HG03064 (cell line): ENCODE measurements around the gene ANO8.
A peak's percentile ranks its signal among the peaks of the same experiment; 100 is the strongest.
"Not testable (repeated sequence)": the region's sequence is repeated elsewhere in the genome, so short reads cannot be mapped to it uniquely, and the experiment has no call there.

Source experiments
- ATAC-seq: cut with Tn5 transposase; IDR thresholded peaks from one replicate; pipeline ENCODE4 v1.9.1; 2021; ENCODE audit warnings: low read depth; ENCODE audit not compliant: unreplicated experiment

ANO8 gene

DNA sequence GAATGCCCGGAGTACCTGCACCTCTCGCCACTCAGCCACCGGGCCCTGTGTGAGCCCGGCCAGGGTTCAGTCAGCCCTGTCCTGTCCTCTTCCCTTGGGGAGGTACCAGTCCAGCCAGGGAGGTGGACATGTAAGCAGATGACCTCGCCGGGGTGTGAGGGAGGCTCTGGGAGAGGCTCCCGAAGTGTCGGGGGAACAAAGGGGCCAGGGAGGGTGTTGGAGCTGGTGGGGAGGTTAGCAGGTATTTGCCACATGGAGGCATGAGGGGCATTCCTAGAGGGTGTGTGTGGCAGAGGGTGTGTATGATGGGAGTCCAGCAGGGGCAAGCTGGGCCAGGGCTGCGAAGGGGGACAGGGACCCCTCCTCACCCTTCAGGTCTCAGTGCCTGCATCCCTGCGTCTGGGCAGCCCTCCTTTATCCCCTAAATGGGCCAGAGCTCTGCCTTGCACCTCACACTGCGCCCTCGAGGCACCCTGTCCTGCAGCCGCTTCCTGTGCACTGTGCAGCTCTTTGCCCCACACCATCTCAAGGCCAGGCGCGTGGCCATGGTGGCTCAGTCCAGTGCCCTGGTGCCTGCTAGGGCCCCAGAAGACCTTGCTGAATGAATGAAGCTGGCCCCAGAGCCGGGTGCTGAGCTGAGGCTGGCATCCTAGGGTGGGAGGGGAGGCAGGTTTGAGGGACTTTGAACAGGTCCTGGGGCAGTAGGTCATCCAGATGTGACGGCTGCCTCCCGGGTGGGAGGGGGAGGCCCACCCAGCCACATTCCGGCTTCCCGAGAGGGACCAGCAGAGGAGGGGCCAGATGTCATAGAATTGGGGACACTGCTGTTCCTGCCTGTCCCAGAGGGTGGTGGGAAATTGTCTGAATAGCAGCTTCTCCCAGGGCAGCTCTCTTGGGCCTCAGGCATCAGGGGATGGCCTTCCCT lies 22.2 kb downstream of the ANO8 start:
- ATAC-seq = no peak

DNA sequence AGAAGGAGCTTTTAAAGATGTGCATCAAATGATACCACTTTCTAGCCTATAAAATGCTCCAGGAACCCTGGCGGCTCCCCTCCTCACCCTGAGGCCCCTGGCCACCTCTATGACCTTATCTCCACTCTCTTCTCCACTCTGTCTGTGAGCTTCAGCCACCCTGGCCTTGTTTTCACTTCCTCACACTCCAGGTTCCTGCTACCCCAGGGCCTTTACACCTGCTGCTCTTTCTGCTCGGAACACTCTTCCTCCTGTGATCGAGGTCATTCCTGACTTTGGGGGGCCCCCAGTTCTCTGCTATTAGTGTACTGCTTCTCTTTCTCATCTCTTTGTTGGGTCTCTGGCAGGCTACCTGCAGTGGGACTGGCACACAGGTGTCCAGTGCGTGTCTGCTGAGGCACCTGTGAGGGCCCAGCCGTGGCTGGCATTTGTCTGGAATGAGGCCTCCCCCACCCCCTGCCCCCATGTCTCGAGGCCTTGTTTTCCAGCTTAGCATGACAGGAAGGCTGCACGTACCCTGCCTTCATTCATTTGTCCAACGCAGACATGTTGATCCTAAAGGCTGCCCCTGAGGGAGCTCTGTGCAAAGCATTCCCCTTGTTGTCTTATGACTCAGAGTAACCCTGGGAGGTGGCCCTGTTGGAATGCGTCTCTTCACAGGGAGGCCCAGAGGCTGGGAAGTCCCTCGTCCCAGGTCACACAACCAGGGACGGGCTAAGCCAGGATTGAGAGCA lies 23.0 kb downstream of the ANO8 start:
- ATAC-seq = no peak

DNA sequence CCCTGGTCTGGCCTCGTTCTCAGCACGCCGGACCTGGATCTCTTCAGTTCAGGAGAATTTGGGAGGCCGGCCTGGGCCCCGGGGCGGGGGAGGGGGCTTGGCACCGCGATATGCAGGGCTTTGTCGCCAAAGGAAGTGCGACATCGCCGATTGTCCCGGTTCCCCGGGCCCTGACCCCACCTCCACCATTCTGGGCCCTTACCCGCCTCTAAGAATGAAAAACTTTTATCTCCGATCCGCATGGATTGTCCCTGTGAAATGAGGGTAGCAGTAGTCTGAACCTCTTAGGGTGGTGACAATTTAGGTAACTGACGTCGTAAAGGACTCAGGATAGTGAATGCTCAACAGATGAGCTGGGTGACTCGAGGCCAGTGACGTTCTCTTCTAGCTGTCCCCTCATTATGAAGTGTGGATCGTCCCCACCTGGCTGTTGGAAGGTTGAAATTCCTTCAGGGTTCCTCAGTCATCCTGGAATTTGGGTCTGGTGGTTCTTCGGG lies 24.6 kb downstream of the ANO8 start:
- no peak for ATAC-seq

DNA sequence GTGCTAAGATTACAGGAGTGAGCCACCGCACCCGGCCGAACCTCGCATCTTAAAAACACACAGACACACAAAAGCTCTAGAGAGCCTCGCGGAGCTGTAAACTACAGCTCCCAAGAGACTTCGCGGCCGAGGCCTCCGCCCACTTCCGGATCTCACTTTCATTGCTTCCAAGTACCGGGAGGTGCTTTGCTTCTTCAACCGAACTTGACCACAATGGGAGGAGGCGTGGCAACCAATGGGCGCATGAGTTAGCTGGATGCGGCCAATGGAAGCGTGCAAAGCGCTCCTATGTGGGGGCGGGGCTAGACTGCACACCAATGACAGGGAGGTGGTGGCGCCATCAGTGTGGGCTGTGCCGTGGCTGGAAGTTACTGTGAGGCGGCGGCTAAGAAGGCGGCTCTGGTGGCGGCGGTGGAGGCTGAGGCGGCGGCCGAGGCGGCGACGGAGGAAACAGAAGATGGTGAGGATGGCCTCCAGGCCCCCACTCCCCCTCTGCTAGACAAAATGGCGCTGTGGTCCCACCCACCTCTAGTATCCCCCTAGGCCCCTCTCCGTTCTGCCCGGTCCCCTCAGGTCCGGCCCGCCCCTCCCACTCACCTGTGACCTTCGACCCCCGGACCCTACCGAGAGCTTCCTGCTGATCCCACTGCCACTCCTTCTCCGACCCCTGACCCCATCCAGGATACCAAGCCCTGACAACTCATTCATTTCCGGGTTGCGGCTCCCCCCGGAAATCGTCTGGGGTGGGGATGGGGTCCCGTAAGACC lies 25.3 kb downstream of the ANO8 start, which contains the start of gene DDA1:
Gene DDA1 (plus strand): TSS at position 366 of the 767 bp plus-strand sequence. CDS start 92 bp downstream, at position 458.
- peak; percentile 48 for ATAC-seq

DNA sequence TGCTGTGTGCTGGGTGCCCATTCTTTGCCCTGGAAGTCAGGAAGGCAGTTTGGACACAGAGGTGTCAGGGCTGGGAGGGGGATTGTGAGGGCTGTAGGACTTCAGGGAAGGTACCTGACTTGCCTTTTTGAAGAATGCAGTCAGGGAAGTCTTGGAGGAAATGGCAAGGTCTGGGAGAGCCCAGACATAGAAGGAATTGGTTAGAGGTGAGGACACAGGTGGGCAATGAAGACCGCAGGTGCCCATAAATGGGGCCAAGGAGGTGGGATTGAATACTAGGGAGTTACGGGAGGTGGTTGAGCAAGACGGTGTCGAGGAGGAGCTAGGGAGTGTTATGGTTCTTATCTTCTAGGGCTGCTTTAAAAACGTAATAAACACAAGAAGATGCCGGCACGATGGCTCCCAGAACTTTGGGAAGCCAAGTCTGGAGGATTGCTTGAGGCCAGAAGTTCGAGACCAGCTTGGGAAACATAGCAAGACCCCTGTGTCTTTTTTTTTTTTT lies 26.7 kb downstream of the ANO8 start:
- no peak for ATAC-seq

DNA sequence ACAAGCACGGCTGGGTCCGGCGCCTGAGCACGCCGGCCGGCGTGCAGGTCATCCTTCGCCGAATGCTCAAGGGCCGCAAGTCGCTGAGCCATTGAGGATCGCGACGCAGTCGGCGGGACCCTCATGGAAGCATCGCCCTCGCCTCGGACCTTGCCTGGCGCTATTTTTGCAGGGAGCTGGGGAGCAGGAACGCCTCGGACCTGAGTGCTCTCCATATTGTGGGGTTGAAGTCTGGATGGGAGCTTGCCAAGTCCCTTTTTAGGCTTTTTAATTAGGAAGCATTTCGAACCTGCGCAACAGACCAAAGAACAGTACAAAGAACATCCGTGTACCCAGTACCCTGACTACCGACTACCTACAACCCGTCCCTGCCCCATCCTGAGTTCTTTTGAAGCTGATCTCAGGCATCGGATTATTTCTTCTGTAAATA lies 28.4 kb downstream of the ANO8 start:
- ATAC-seq = no peak

DNA sequence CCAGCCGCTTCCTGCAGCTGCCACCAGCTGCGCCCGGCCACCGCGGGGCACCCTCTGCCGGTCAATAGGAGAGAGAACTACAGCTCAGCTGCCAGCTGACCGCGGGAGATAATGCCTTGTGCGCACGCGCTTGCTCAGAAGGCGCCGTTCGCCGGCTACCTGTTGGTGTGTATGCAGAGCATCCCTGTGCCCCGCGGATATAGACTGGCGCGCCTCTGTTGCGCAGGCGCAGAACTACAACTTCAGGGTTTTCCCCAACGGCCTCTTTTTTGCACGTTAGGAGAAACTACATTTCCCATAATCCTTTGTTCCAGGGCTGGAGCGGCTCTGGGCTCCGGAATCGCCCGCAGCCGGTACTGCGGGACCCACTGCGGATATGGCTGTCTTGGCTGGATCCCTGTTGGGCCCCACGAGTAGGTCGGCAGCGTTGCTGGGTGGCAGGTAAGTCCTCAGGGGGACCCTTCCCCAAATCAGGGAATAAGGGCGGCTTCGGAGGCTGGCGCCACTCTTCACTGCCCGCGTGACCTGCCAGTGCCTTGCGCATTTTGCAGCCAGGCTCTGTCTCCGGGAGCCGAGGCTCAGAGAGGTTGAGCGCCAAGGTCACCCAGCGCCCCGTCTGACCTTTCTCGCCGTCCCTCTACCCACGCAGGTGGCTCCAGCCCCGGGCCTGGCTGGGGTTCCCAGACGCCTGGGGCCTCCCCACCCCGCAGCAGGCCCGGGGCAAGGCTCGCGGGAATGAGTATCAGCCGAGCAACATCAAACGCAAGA lies 29.0 kb downstream of the ANO8 start, which contains the start of gene MRPL34:
Gene MRPL34 (plus strand): TSS at position 356 of the 768 bp plus-strand sequence. CDS start 21 bp downstream, at position 377.
- ATAC-seq = peak; percentile 52

DNA sequence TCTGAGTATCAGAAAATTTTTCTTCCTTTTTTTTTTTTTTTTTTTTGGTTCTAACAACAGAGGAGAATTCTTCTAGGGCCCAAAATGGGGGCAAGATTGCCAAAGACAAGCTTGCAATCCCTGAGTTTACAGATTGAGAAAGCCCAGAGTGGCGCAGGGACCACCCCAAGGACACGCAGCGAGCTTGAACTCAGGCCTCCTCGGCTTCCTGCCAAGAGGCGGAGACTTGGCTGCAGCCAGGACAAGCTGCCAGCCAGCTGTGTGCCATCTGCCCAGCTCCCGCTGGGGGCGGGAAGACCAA lies 29.5 kb downstream of the ANO8 start:
- no peak for ATAC-seq

DNA sequence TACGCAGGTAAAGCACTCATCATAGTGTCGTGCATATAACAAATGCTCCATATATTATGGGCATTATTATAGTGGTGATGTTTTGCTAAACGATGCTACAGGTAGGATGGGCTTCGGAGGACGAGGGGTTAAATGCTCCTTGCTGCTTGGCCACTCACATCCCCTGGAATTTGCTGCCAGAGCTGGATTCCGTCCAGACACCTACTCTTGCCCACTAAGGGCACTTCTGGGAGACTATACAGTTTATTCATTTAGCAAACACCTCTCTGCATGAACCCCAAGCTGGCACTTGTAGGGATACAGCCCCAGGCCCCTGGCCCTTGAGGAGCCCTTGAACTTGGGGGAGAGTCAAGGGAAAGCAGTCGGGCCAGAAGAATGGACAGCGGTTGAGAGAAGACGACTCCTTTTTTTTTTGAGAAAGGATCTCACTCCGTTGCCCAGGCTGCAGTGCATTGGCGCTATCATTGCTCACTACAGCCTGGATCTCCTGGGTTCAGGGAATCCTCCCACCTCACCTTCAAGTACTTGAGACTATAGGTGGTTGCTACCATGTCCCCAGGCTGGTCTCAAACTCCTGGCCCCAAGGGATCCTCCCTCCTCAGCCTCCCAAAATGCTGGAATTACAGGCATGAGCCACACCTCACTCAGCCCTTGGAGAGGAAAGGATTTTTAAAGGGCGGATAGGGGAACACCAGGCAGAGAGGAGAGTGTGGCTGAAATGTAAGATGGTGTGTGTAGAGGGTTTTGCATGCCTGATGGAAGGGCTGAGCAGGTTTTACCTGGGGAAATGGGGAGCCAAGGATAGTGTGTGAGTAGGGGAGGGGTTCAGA lies 30.1 kb downstream of the ANO8 start:
- no peak for ATAC-seq

DNA sequence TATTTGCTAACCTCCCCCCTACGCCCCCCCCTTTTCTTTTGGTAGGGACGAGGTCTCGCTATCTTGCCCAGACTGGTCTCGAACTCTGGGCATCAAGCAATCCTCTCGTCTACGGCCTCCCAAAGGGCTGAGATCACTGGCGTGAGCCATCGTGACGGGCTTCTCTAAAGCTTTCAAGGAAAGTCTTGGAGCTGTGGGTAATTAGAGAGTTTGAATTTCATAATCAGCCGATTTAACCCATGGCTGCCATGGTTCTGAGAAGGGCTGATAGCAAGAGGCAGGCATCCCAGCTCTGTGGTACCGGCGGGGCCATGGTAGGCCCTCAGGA lies 30.8 kb downstream of the ANO8 start:
- no peak for ATAC-seq

DNA sequence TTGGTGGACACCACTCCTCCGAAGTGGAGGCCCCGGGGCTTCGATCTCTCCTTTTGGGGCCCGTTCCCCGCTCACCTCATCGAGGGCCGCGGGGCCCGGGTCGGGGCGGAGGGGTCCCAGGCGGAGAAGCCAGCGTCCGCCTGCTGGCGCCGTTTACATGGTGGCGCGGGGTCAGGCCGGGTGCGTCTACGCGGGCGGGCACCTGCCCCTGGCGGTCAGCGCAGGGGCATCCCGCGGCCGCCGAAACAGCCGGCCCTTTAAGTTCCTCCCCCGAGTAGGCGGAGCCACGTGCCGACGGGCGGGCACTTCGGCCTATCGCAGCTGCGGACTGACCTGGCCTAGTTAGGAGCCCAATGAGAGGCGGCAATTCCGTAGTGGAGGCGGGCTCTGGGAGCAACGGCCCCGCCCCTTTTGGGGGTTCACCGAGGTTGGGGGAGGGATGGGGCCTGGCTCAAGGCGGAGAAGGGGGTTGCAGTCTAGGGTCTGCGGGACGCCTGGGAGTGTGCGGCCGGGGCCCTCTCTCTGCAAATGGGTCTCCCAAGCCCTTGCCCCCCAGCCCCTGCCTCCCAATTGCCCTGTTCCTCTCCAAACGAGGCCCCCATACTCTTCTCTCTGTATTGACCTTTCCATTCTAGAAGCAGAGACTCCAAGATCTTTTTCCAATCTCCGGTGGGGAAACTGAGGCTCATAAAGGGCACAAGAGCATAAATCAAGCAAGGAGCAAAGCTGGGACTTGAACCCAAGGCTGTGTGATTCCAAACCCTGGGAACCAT lies 31.3 kb downstream of the ANO8 start, which contains the start of gene ABHD8:
Gene ABHD8 (minus strand): TSS at position 259 of the 773 bp plus-strand sequence. CDS start 1,809 bp downstream, outside the sequence.
- ATAC-seq = no peak

DNA sequence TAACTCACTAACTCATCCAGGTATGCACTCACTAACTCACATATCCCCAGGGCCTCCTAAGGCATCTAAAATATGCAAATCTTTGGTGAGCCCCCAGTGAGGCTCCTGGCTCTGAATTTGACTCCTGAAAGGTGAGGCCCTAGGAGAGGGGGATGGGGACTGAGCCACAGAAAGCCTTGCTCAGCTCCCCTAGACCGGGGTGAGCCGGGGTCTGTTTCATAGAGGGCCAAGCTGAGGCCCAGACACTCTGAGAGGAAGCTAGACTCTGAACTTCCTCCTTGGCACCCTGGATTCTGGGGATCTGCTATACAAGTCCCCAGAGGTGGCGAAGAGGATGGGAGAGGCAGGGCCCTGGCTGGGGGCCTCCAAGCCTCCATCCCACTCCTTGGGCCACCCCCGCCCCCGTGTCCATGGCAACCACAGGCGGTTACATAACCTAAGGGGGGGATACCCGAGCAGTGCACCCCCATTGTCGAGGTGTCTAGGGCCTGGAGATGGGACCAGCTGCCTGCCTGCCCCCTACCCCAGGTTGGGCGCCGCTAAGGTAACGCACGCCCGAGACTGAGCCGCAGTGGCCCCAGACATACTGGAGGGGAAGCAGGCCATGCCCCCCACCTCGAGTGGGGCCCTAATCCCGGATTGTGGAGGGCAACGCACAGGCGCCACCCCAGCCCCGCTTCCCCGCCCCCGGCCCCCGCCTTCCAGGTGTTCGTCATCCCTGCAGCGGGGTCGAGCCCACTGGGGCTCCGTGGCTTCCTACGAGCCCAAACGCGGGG lies 32.1 kb downstream of the ANO8 start:
- ATAC-seq = no peak

DNA sequence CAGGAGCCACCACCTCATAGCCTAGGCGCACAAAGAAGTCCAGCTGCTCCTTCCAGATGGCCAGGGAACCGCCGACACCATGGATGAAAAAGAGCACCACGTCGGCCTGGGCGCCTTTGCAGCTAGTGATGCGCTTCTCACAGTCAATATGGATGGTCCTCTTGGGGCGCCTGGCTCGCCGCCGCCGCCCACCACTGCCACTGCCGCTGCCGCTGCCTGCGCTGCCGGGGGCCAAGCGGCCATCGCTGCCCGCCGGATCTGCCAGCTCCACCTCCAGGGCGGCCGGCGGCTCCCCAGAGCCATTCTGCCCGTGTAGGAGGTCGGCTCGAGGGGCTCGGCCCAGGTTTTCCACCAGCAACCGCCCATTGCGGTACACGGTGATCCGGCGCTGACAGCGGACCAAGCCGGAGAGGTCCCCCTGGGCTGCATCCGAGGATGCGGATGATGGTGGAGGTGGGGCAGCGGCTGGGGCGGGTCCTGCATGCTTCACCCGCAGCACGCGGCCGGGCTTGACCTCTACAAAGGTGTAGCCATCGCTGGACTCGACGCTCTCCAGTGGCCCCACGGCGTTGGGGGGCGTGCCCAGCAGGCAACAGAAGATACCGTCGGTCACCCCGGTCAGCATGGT lies 33.5 kb downstream of the ANO8 start:
- ATAC-seq = no peak

DNA sequence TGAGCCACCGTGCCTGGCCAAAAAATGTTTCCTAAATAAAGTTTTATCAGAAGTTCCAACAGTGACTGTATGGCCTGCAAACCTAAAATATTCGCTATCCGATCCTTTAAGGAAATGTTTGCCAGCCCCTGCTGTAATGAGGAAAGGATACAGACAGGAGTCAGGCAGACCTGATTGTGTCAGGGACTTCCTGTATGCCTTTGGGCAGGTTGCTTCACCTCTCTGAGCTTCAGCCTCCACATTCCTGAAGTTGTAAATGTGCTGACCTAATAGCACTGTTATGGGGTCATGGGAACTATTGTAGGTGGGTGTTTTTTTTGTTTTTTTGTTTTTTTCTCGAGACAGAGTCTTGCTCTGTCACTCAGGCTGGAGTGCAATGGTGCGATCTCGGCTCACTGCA lies 37.7 kb downstream of the ANO8 start:
- ATAC-seq = no peak

DNA sequence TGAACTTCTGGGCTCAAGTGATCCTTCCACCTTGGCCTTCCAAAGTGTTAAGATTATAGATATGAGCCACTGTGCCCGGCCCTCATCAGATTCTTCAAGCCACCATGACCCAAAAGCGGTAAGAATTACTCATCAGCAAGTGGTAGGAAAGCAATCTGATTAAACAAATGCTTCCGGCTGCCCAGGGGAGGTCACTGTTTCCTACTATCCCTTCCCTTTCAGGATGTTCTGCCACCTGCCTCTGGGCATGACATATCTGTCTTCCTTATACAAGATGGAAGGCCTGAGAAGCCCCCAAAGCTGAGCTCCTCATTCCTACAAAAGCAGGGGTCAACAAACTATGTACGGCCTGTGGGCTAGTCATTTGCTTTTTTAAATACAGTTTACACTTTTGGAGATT lies 38.4 kb downstream of the ANO8 start:
- no peak for ATAC-seq

DNA sequence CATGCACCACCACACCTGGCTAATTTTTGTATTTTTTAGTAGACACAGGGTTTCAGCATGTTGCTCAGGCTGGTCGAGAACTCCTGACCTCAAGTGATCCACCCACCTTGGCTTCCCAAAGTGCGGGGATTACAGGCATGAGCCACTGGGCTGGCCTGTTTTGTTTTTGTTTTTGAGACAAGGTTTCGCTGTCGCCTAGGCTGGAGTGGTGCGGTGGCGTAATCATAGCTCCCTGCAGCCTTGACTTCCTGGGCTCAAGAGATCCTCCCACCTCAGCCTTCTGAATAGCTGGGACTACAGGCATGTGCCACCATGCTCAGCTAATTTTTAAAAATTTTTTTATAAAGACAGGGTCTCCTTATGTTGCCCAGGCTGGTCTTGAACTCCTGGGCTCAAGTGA lies 39.1 kb downstream of the ANO8 start:
- not testable (repeated sequence) for ATAC-seq
